Stimulated activated CD4-positive, alpha-beta T cell treated with anti-CD3 and anti-CD28 coated beads, Interleukin-15, amount 100 ng/mL, for 1 hour (primary cell): ENCODE measurements around the gene SFN.

Experiments used
- DNase-seq, 2 donors: peaks; one replicate each; pipeline ENCODE4 v3.0.0-alpha.2; 2020; ENCODE audit warnings: low read depth in 1 of 2, low spot score in 1 of 2

The SFN gene

GRCh38 chr1:26910343-26911160 is 47.6 kb downstream of the SFN start:
- DNase-seq: no peak

- no peak for DNase-seq
Observed at GRCh38 chr1:26911399-26912146, 48.6 kb downstream of the SFN start.

- DNase-seq: no peak
Observed at GRCh38 chr1:26912147-26912490, 49.2 kb downstream of the SFN start.

GRCh38 chr1:26913389-26913753 is 50.4 kb downstream of the SFN start:
- no peak for DNase-seq
